Stimulated activated CD8-positive, alpha-beta memory T cell treated with anti-CD3 and anti-CD28 coated beads, Interleukin-15, amount 100 ng/mL, for 48 hours (primary cell): ENCODE measurements around the gene BET1L.
"Not testable (repeated sequence)": the region's sequence is repeated elsewhere in the genome, so short reads cannot be mapped to it uniquely, and the experiment has no call there.

Experiments
- DNase-seq, 2 donors: peaks; one replicate each; pipeline ENCODE4 v3.0.0-alpha.2; 2020; ENCODE audit warnings: low read depth in 2 of 2

BET1L gene

GRCh38 chr11:227824-228379, 20.7 kb upstream of the BET1L start:
- no peak for DNase-seq

- DNase-seq = no peak
Measured at GRCh38 chr11:225734-226453, 18.7 kb upstream of the BET1L start.

GRCh38 chr11:224424-224823, 17.2 kb upstream of the BET1L start:
- no peak for DNase-seq

GRCh38 chr11:223884-224283, 16.7 kb upstream of the BET1L start:
- no peak for DNase-seq

- no peak for DNase-seq
Measured at GRCh38 chr11:223026-223789, 16.0 kb upstream of the BET1L start.

GRCh38 chr11:221998-222789, 15.0 kb upstream of the BET1L start:
- no peak for DNase-seq

GRCh38 chr11:221539-221938, 14.3 kb upstream of the BET1L start:
- DNase-seq = no peak

GRCh38 chr11:220641-221215, 13.5 kb upstream of the BET1L start:
- DNase-seq = not testable (repeated sequence)

GRCh38 chr11:218815-219593, 11.8 kb upstream of the BET1L start:
- no peak for DNase-seq

- no peak for DNase-seq
Measured at GRCh38 chr11:217704-218103, 10.5 kb upstream of the BET1L start.

- DNase-seq = no peak
Measured at GRCh38 chr11:216081-216974, 9.1 kb upstream of the BET1L start.

- no peak for DNase-seq
Measured at GRCh38 chr11:215581-216037, 8.4 kb upstream of the BET1L start.

- DNase-seq = no peak
Measured at GRCh38 chr11:214083-214482, 6.9 kb upstream of the BET1L start.

- DNase-seq = no peak
Measured at GRCh38 chr11:213111-213510, 5.9 kb upstream of the BET1L start.

- DNase-seq = no peak
Measured at GRCh38 chr11:212150-213100, 5.2 kb upstream of the BET1L start.

- DNase-seq = no peak
Measured at GRCh38 chr11:211741-212140, 4.5 kb upstream of the BET1L start.

GRCh38 chr11:211295-211694, 4.1 kb upstream of the BET1L start:
- no peak for DNase-seq

GRCh38 chr11:210803-211180, 3.6 kb upstream of the BET1L start:
- no peak for DNase-seq
